Midbrain (tissue), 1 donor: ENCODE results near the gene DSTN.
A peak's percentile ranks its signal among the peaks of the same experiment; 100 is the strongest.

Experiments
- DNase-seq: peaks from one replicate; lab custom pipeline; 2025; lab: John Stamatoyannopoulos, UW

DSTN gene

GRCh38 chr20:17637985-17638640, 68.2 kb downstream of the DSTN start:
- DNase-seq: no peak

DNA sequence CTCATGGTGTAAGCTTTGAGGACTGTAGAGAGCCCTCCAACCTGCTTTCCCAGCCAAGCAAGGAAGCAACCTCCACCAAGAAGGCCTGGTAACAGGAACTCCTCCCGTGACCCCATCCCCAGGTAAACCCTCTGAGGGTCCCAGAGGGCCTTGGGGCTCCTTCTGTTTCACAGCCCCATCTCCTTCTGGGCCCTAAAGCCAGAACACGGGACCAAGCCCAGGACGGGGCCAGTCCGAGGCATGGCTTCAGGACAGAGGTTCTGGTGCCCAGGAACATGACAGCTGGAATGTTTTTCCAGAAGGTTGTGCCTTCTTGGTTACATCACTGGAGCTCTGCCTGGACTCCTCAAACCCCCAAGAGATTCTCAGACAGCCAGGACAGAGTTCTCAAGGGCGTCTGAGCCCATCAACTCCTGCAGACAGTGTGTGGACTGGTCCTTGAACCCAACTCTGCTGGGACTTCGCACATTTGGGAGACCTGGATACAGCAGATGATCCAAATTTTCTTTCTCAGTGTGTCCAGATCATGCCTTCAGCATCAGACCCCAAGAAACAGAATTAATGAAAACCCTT, 69.0 kb downstream of the DSTN start:
- DNase-seq: no peak

DNA sequence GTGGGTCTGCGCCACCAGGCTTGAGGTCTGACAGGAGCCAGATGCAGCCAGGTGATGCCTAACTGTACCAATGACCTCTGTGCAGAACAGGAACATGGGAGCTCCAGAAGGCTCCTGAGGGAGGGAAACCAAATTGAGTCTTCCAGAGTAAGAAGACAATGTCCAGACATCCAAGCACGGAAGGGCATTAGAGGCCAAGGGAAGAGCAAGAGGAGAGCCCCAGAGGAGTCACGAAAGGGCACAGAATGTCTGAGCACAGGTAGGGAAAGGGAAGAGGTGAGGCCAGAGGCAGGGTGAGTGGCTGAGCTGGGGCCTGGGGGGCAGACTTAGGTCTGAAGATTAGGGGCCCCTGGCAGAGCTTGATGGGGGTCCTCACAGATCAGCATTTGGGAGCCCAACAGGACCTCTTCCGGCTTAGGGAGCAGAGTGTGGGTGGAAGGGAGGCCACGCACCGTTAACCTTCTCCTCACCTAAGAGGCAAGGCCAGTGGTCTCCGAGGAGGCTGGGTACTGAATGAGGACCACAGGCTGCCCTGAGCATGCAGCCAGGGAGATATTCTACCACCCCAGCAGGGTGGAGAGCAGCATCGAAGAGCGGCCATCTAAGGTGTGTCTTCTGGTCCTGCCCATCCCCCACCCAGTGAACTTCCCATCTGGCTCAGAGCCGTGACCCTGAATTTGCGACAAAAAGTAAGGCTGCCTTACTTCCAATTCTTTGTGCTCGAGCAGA, 70.4 kb downstream of the DSTN start:
- DNase-seq: no peak

DNA sequence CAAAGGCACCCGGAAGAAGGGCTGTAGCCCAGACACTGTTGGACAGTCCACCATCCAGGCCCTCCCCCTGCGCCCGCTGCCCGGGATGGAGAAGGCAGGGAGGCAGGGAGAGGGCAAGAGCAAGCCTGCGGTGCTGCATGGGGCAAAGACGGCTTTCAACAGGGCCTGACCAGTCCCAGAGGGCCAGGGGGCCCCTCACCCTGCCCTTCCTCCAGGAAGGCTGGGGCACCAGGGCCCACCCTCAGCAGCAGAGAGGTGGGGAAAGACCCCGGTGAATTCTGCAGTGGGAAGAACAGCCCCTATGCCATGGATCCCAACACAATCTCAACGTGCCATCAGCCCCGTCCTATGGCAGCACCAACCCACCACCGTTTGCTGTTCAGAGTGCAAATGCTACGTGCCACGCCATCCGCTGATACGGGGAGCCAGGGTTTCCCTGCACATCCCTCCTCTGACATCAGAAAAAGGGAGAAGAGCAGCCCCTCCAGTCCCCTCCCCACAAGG, 71.1 kb downstream of the DSTN start:
- DNase-seq: no peak

DNA sequence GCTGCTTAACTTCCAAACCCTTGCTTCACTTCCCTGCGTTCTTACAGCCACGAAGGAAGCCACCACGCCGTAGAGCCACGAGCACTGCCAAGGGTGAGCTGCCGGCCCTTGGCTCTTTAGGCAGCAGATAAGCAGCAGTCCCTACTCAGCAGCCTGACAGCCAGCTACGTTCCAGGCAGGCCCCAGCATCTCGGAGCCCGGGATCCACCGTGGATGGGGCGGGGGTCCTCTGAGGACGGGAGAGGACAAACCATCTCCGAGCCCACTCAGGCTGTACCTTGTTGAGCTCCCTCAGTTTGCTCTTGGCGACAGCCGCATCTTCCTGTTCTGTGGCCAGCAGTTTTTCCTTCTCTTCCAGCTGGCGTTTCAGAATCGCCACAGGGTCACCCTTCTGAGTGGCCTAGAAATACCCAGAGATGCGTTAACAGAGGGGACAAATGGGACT, 71.7 kb downstream of the DSTN start:
- DNase-seq: no peak

DNA sequence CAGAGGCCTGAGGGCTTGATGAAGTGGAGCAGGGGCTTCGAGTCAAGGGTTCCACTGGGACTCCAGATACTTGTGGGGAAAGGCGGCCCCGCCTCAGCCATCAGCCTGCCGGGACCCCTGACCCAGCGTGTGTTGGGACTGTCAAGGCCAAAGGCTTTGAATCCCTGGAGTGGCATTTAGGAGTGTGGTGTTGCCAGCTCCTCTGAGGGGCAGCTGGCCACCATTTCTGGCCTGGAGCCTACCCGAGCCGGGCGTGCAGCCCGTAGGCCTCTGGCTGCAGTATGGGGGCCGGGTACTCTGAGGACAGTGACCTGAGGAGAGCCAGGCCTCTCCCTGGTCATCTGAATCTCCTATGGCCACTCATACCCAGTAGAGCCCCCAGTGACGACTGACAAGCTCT, 72.1 kb downstream of the DSTN start:
- peak; percentile 19 for DNase-seq

DNA sequence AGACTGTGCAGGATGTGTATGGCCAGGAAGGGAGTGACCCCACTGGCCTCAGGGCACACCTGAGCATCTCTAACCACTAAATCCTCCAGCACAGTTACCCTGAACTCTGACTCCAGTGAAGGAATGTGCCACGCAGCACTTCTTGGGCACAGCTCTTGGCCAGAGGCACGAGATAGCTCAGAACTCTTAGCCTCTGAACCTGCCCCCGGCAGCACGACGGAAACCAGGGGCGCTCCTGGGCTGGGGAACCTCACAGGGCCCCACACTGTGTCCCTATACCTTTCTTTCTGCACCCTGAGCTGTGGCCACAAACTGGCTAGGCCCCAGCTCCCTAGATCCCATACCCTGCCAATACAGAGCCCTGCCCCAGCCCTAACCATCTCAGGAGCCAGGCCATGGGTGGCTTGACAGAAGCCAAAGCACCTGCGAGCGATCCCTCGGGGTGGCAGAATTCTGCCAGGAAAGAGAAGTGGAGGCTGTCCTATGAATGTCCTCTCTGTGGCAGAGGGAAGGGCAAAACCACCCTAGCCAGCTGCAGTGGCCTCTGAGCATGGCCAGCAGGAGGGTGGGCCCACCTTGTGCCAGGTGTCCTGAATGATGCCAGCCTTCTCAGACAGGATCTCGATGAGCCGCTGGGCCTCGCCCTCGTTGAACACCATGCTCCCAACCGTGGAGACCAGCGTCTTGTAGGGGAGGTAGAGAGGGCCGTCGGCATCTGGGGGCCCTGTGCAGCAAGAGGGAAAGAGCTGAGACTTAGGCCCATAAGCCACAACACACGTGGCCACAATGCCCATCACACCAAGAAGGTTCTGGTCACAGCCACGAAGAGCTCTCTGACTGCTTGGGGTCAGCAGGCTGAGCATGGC, 72.8 kb downstream of the DSTN start:
- DNase-seq: no peak

DNA sequence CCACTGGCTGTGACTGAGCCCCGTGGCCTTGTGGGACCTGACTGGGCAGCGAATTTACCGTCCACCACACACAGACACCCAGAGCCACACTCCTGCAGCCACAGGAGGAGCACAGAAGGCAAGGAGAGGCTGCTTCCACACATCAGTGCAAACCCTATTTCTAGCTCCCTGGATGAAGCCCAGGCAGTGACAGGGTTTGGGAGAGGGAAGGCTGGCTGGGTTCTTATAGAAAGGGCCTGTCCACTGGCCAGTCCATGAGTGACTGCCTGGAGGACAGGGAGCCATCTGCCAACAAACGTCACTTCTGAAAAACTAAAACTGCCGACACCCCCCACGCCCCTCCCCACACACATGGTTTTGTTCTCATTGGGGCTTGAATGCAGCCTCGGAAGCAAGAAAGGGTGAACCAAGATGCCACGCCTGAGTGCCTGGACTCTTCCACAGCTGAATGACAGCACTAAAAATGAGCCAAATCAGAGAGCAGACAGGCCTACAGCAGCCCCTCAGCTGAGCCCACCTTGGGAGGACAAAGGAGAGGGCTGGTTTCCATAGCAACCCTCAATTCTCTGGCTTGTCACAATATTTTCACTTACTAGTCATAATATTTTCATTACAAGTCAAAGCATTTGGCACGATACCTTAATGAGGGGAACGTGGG, 73.8 kb downstream of the DSTN start:
- DNase-seq: no peak

GRCh38 chr20:17644451-17644850, 74.6 kb downstream of the DSTN start:
- no peak for DNase-seq

- no peak for DNase-seq
These were observed 75.1 kb downstream of the DSTN start for GRCh38 chr20:17645010-17645409.

GRCh38 chr20:17645546-17646208, 75.8 kb downstream of the DSTN start:
- no peak for DNase-seq

DNA sequence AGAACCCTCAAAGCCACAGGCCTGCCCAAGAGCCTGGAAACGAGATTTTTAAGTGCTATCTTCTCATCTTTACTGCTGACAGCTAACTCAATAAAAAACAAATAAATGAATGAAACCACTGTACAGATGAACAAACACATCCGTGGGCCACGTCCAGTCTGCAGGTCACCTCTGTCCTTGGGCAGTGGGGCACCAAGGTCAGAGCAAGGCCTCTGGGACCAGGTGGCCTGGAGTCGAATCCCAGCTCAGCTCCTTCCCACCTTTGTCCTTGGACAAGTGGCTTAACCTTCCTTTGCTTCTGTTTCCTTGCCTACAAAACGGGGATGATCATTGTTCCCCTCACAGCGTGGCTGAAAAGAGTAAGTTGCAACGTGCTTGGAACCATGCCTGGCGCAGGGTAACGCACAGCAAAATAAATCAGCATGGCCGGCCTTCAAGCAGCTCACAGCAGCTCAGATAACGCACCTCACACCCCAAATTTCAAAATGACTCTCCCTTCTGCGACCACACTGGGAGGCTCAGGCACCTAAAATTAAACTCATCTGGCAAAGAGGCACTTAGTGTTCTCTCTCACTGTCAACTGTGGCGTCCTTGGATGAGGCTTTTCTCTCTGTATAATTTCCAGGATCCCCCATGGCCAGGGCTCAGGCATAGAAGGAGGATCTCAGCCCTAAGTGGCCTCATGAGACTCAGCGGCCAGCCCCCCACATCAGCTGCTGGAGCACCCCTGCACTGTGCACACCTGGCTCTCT, 76.5 kb downstream of the DSTN start:
- DNase-seq: no peak

- no peak for DNase-seq
These were observed 77.1 kb downstream of the DSTN start for GRCh38 chr20:17646961-17647301.

DNA sequence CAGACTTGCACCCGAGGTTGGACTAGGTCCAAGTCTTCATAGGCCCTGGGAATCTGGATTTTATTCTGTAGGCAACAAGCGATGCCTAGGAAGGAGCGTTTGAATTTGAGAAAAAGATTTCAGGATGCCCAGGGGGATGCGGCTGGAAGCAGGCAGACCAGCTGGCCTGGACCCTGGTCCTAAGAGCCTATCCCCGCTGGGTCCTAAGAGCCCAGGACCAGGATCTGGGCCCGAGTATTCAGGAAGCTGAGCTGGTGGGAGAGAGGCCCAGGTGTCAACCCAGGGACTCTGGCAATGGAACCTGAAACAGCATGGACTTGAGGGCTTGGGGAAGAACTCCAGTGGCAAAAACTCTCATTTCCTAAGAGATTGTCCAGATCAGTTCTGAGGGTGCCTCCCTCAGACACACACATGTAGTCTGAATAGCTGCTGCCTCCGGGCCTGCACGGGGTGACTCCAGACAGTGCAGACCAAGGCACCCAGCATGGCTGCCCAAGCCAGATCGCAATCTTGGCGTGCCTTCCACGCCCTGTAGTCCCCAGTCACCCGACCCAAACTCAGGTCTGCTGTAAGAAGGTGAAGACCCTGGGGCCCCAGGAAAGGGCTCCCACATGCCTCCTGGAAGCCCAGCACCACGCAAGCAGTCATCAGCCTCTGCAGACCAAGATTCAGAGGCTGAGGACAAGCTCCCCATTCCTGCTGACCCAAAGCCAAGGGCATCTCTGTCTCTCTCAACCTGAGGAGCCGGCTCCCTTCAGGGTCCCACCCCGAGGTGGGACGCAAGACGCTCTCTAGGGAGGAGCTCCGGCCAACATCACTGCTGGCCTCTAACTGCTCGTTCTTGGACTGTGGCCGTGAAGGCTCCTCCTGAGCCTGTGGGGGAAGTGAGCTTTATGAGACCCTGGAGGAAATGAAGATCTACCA, 77.8 kb downstream of the DSTN start:
- DNase-seq: no peak

DNA sequence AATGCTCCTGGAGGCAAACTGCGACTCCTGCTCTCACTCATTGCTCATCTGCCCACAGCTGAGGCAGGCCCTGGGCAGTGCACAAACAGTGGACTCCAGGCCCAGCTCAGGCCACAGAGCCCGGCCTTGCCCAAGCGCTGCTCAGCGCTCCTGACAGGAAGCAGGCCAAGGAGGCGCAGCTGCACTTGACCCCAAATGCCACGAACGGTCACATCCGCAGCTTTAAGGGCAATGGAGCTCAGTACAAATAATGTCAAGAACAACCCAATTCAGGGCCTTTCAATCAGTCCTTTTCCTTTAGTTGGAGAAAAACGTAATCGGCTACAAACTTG, 78.4 kb downstream of the DSTN start:
- DNase-seq: peak; percentile 30

DNA sequence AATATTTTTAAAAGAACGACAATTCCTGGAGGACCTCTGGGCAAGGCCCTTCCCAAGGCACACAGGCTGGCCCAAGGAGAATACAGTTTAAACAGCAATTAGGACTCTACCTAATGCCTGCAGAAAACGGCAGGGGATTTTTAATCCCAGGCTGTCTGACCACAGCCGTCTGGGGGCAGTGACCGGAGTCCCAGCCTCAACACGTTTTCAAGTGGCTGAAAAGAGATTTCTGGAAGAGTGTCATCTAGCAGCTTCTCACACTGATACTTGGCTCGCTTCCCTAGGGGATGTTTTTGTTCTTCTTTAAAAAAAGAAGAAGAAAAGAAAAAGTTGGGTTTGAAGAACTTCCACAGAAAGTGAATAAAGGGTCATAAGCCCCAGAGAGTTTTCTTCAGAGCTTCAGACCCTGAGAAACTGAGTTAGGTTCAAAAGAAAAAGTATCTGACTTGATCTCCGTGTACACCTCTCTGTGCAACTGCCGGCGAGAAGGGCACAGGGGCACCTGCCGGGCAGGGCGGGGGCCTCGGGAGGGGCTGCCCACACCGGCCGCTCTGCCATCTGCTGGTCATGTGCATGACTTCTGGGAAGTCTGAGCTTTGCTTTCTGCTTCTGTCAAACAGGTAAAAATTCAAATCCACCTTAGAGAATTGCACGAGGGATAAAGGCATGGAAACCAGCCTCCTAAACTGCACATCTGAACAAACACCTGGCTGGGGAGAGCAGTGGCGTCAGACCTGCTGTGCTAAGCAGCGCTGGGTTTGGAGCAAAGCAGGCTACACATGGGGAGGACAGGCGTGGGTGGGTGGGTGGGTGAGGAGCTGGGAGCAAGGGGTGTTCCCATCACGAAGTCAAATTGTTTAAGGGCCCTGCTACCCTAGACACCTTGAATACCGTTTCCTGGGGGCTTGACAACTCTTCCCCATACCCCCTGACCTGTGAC, 79.2 kb downstream of the DSTN start:
- no peak for DNase-seq

GRCh38 chr20:17650301-17651128, 80.6 kb downstream of the DSTN start:
- no peak for DNase-seq
